GM21576 (cell line): Measurements from ENCODE around the gene PCBP3.
"Not testable (repeated sequence)": the region's sequence is repeated elsewhere in the genome, so short reads cannot be mapped to it uniquely, and the experiment has no call there.

Experiments used
- ATAC-seq: cut with Tn5 transposase; IDR thresholded peaks from one replicate; pipeline ENCODE4 v1.9.1; 2021; ENCODE audit warnings: mild to moderate bottlenecking, moderate library complexity; ENCODE audit not compliant: unreplicated experiment

Gene PCBP3

GRCh38 chr21:45669382-45669781, 25.9 kb downstream of the PCBP3 start:
- ATAC-seq = no peak

GRCh38 chr21:45670731-45671130, 27.2 kb downstream of the PCBP3 start:
- ATAC-seq = no peak

- ATAC-seq = not testable (repeated sequence)
These were observed 35.3 kb downstream of the PCBP3 start for GRCh38 chr21:45678790-45679189.

GRCh38 chr21:45680215-45680614, 36.7 kb downstream of the PCBP3 start:
- no peak for ATAC-seq

GRCh38 chr21:45695086-45695485, 51.6 kb downstream of the PCBP3 start:
- ATAC-seq = no peak

- no peak for ATAC-seq
These were observed 55.1 kb downstream of the PCBP3 start for GRCh38 chr21:45698493-45699184.

- ATAC-seq = no peak
These were observed 55.9 kb downstream of the PCBP3 start for GRCh38 chr21:45699251-45699942.

- ATAC-seq = no peak
These were observed 56.4 kb downstream of the PCBP3 start for GRCh38 chr21:45699966-45700365.

- no peak for ATAC-seq
These were observed 56.9 kb downstream of the PCBP3 start for GRCh38 chr21:45700461-45700860.

- ATAC-seq = no peak
These were observed 61.0 kb downstream of the PCBP3 start for GRCh38 chr21:45704311-45705108.

- no peak for ATAC-seq
These were observed 62.8 kb downstream of the PCBP3 start for GRCh38 chr21:45706299-45706698.

- no peak for ATAC-seq
These were observed 65.6 kb downstream of the PCBP3 start for GRCh38 chr21:45709173-45709572.

- no peak for ATAC-seq
These were observed 66.3 kb downstream of the PCBP3 start for GRCh38 chr21:45709696-45710268.

GRCh38 chr21:45710306-45710705, 66.8 kb downstream of the PCBP3 start:
- ATAC-seq = not testable (repeated sequence)

GRCh38 chr21:45713613-45714012, 70.1 kb downstream of the PCBP3 start:
- ATAC-seq = no peak

- no peak for ATAC-seq
These were observed 71.9 kb downstream of the PCBP3 start for GRCh38 chr21:45715441-45715840.

GRCh38 chr21:45718413-45718812, 74.9 kb downstream of the PCBP3 start:
- no peak for ATAC-seq

- no peak for ATAC-seq
These were observed 75.8 kb downstream of the PCBP3 start for GRCh38 chr21:45719177-45719802.

GRCh38 chr21:45720204-45720603, 76.7 kb downstream of the PCBP3 start:
- not testable (repeated sequence) for ATAC-seq

GRCh38 chr21:45721671-45722070, 78.1 kb downstream of the PCBP3 start:
- ATAC-seq = no peak
